ENCODE results near the gene PNCK. TPM values are rescaled to one million over a fixed set of nuclear protein-coding genes. Genes with fewer than 3 reads are reported as not detected.

Gene PNCK
- total and polyA plus RNA-seq, 10 of the 15 experiments (the other 5 are each of a cell fraction or from before 2014, with no cell fraction given): 0.21 to 0.67 (median 0.54) TPM; not detected in 7

DNA sequence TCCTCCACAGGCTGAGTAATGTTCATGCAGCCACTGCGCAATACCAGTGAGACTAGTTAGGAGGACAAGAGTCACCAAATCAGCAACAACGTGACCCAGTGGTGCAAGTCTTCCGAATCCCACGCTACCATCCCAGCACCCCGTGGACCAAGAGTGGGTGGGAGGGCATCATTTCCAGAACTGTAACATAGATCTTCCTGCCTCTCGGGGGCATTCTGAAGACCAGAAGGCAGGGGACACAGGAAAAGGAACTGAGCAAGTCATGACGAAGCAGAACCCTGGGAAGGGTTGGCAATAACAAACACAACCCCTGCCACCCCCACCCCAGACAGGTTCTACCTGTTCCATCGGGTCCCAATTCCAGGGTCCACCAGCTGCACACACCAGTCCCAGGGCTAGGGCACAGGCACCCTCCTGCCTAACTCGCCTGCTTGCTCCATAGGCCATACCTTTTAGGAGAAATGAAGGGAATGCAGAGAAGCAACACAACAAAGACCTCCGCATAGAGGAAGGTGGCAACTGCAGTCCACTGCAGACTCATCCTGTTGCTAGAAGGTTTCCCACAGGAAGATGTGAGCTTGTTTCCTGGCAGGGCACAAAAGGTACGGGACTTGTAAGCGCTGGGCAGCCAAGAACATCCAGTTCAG lies 49.2 kb upstream of the PNCK start:
- ChIA-PET RAD21 (ENCODE audit: unreplicated experiment) (interaction anchor here (1.3 kb wide), 1 partner anchor 36 kb away, joined by 4 read pairs; the partner anchor contains the start of gene SLC6A8), POLR2A (no interaction called here), SMC1A (ENCODE audit: uncharacterized antibody, unreplicated experiment) (no interaction called here), CTCF (interaction anchor here (1.3 kb wide), 1 partner anchor 36 kb away, joined by 3 read pairs; no protein-coding TSS in a partner anchor)
- H3K4me3 ChIP-seq: peak overlapping the region; percentile 70
- H3K79me2 ChIP-seq (ENCODE audit: control insufficient read depth, insufficient read depth, low read length): peaks cover 17% of the 10 kb centered on the region
- intact Hi-C loops (cut with micrococcal nuclease; ENCODE audit: unreplicated experiment) (loop anchor here (5.0 kb wide), 1 partner anchor 204 kb away; the partner anchor contains the start of gene ARHGAP4), in situ Hi-C loops (cut with MboI) (no loop called here)
- peaks cover 25% of the 10 kb centered on the region for H3K4me1 ChIP-seq (ENCODE audit: control insufficient read depth, insufficient read depth, low read length)
- TF ChIP-seq GABPA (IDR thresholded peaks at IDR 0.05; ENCODE audit: low read depth): no peak
- H4K20me1 ChIP-seq (ENCODE audit: control insufficient read depth, insufficient read depth): no peaks in the 10 kb centered on the region
- no peaks in the 10 kb centered on the region; the same call in 2 of the 3 replicates for H3K9me3 ChIP-seq (replicated peaks; ENCODE audit: control insufficient read depth, insufficient read depth, low read length)
- BruUV-seq (replicated peaks): no TSS peak
- DNase-seq (ENCODE audit: low read depth, low spot score): no peak
- peak overlapping the region; percentile 60 for H3K9ac ChIP-seq (ENCODE audit: control insufficient read depth, insufficient read depth, low read length)
- no peaks in the 10 kb centered on the region for H3K27me3 ChIP-seq (replicated peaks in 1 of 2; ENCODE audit: control insufficient read depth in 2 of 2, insufficient read depth in 2 of 2, low read length in 1 of 2)
- H3K4me2 ChIP-seq (ENCODE audit: control insufficient read depth, insufficient read depth): peak overlapping the region; percentile 32
- H3K27ac ChIP-seq (ENCODE audit: control insufficient read depth, insufficient read depth): peak overlapping the region; percentile 41
- H2AFZ ChIP-seq (ENCODE audit: control insufficient read depth, low read depth, low read length): no peak overlapping the region
- no peak for ATAC-seq
- no peak for FAIRE-seq
- peaks cover 6% of the 10 kb centered on the region in 2 experiments; a peak in 3 of 4 replicates for H3K36me3 ChIP-seq (ENCODE audit: control insufficient read depth in 2 of 2, insufficient read depth in 2 of 2, low read length in 1 of 2)
- 34% methylated on average over 12 of the region's 12 CpGs for WGBS (ENCODE audit: insufficient coverage, insufficient replicate concordance, low lambda C conversion rate, missing lambda C conversion rate)

DNA sequence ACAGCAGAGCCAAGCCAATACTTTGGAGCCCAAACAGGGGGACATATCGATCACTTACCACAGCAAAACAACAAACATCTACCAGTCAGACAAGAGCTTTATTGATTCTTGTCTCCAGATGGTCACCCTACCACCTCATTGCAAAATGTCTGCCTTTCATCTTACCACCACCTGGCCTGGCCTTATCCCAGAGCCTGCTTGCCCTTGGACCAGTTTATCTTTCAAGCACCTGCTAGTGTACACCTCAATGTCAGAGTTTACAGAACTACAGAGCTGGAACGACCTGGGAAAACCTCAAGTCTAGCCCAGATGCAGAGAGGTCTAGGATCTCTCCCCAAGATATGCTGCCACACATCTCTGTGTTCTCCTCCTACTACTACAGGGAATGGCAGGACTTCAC lies 46.1 kb upstream of the PNCK start:
- ChIA-PET SMC1A (ENCODE audit: uncharacterized antibody, unreplicated experiment) (no interaction called here), CTCF (interaction anchor here (1.4 kb wide), 1 partner anchor 12 kb away, joined by 3 read pairs; no protein-coding TSS in a partner anchor), RAD21 (ENCODE audit: unreplicated experiment) (no interaction called here), POLR2A (no interaction called here)
- no peaks in the 10 kb centered on the region for H3K4me1 ChIP-seq (ENCODE audit: control insufficient read depth, insufficient read depth, low read length)
- H3K36me3 ChIP-seq (ENCODE audit: control insufficient read depth in 2 of 2, insufficient read depth in 2 of 2, low read length in 1 of 2): peaks cover 6 to 13% of the 10 kb centered on the region in 2 experiments
- H2AFZ ChIP-seq (ENCODE audit: control insufficient read depth, low read depth, low read length): no peak overlapping the region
- no peaks in the 10 kb centered on the region for H3K27me3 ChIP-seq (replicated peaks in 1 of 2; ENCODE audit: control insufficient read depth in 2 of 2, insufficient read depth in 2 of 2, low read length in 1 of 2)
- no peak overlapping the region for H3K4me2 ChIP-seq (ENCODE audit: control insufficient read depth, insufficient read depth)
- intact Hi-C loops (cut with micrococcal nuclease; ENCODE audit: unreplicated experiment) (loop anchor here (5.0 kb wide), 1 partner anchor 208 kb away; the partner anchor contains the start of gene ARHGAP4), in situ Hi-C loops (cut with MboI) (loop anchor here (10.0 kb wide), 1 partner anchor 115 kb away; no protein-coding TSS in a partner anchor)
- WGBS (ENCODE audit: insufficient coverage, insufficient replicate concordance, low lambda C conversion rate, missing lambda C conversion rate): 61% methylated on average over 2 of the region's 2 CpGs
- H3K79me2 ChIP-seq (ENCODE audit: control insufficient read depth, insufficient read depth, low read length): peaks cover 17% of the 10 kb centered on the region
- DNase-seq (ENCODE audit: low read depth, low spot score) (no peak), ATAC-seq (no peak), FAIRE-seq (no peak)
- no TSS peak for BruUV-seq (replicated peaks)
- H4K20me1 ChIP-seq (ENCODE audit: control insufficient read depth, insufficient read depth): no peaks in the 10 kb centered on the region
- H3K27ac ChIP-seq (ENCODE audit: control insufficient read depth, insufficient read depth): no peak overlapping the region
- no peak overlapping the region for H3K9ac ChIP-seq (ENCODE audit: control insufficient read depth, insufficient read depth, low read length)
- H3K4me3 ChIP-seq: no peak overlapping the region
- H3K9me3 ChIP-seq (replicated peaks; ENCODE audit: control insufficient read depth, insufficient read depth, low read length): no peaks in the 10 kb centered on the region
- TF ChIP-seq RELA (IDR thresholded peaks at IDR 0.05; ENCODE audit: borderline replicate concordance, partially characterized antibody) (no peak), NBN (IDR thresholded peaks at IDR 0.05) (no peak), RB1 (IDR thresholded peaks at IDR 0.05; ENCODE audit: borderline replicate concordance) (no peak), ZZZ3 (IDR thresholded peaks at IDR 0.05; ENCODE audit: control insufficient read depth, insufficient read length, low read depth) (no peak), GABPA (IDR thresholded peaks at IDR 0.05; ENCODE audit: low read depth) (no peak), CHD4 (IDR thresholded peaks at IDR 0.05) (no peak), MTA3 (IDR thresholded peaks at IDR 0.05; ENCODE audit: borderline replicate concordance, low read length) (no peak), SMC3 (IDR thresholded peaks at IDR 0.05; ENCODE audit: borderline replicate concordance, low read length) (no peak), CEBPB (IDR thresholded peaks at IDR 0.05; ENCODE audit: borderline replicate concordance in 1 of 2, low read depth in 2 of 2, low read length in 2 of 2) (no peak), SIN3A (IDR thresholded peaks at IDR 0.05; ENCODE audit: low read depth, low read length) (no peak), FOXM1 (IDR thresholded peaks at IDR 0.05; ENCODE audit: low read depth, low read length) (no peak), HDAC2 (IDR thresholded peaks at IDR 0.05) (no peak), JUND (IDR thresholded peaks at IDR 0.05; ENCODE audit: low read depth, low read length) (no peak)
- TF ChIP-seq, protein P1, sequence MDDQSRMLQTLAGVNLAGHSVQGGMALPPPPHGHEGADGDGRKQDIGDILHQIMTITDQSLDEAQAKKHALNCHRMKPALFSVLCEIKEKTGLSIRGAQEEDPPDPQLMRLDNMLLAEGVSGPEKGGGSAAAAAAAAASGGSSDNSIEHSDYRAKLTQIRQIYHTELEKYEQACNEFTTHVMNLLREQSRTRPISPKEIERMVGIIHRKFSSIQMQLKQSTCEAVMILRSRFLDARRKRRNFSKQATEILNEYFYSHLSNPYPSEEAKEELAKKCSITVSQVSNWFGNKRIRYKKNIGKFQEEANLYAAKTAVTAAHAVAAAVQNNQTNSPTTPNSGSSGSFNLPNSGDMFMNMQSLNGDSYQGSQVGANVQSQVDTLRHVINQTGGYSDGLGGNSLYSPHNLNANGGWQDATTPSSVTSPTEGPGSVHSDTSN (IDR thresholded peaks at IDR 0.05; ENCODE audit: insufficient replicate concordance, low read depth, low read length): no peak
